Endothelial cell (in vitro differentiated cells): ENCODE results near the gene TMEM30B. TPM values are rescaled to one million over a fixed set of nuclear protein-coding genes. Genes with fewer than 3 reads are reported as not detected.

Experiments used
- DNase-seq: peaks from one replicate; pipeline ENCODE4 v3.0.0; 2021; ENCODE audit warnings: low spot score
- H3K27ac Mint-ChIP-seq: one replicate; pipeline ENCODE4 v1.8.0; 2021; ENCODE audit warnings: mixed read lengths, inconsistent platforms; ENCODE audit not compliant: unreplicated experiment
- H3K27me3 Mint-ChIP-seq: one replicate; pipeline ENCODE4 v1.8.0; 2021; ENCODE audit warnings: mild to moderate bottlenecking, moderate library complexity, mixed read lengths, inconsistent platforms; ENCODE audit not compliant: unreplicated experiment
- H3K36me3 Mint-ChIP-seq: one replicate; pipeline ENCODE4 v1.8.0; 2021; ENCODE audit warnings: mild to moderate bottlenecking, low read depth, mixed read lengths, inconsistent platforms; ENCODE audit not compliant: unreplicated experiment
- H3K4me1 Mint-ChIP-seq: one replicate; pipeline ENCODE4 v1.8.0; 2021; ENCODE audit warnings: mild to moderate bottlenecking, mixed read lengths, inconsistent platforms; ENCODE audit not compliant: unreplicated experiment
- H3K4me3 Mint-ChIP-seq: one replicate; pipeline ENCODE4 v1.8.0; 2021; ENCODE audit warnings: mild to moderate bottlenecking, mixed read lengths, inconsistent platforms; ENCODE audit not compliant: unreplicated experiment
- H3K9me3 Mint-ChIP-seq: one replicate; pipeline ENCODE4 v1.8.0; 2021; ENCODE audit warnings: mixed read lengths, inconsistent platforms; ENCODE audit not compliant: unreplicated experiment
- total RNA-seq: library from RNA; stranded (reverse); fragmentation: NEBNext Ultra II Directional; extraction: Animal tissue kit (Norgen Biotek cat#: 25700); gene quantifications from one replicate; pipeline ENCODE4 v1.2.1, GENCODE V29; 2021; ENCODE audit not compliant: unreplicated experiment
- TF ChIP-seq, protein P1 (sequence below): fragments of 200-600 bp; sonication (generic); IDR thresholded peaks from one replicate; pipeline ENCODE4 v1.5.0; 2021; ENCODE audit warnings: antibody characterized with exemption; ENCODE audit not compliant: unreplicated experiment

The TMEM30B gene
- total RNA-seq, 1 donor from 2014 or later: 0.15 TPM

GRCh38 chr14:61253064-61253738, 27.9 kb downstream of the TMEM30B start:
- Mint-ChIP-seq H3K27me3 (no peaks in the 10 kb centered on the region), H3K36me3 (no peaks in the 10 kb centered on the region), H3K4me3 (no peak overlapping the region), H3K9me3 (no peaks in the 10 kb centered on the region), H3K27ac (no peak overlapping the region), H3K4me1 (no peaks in the 10 kb centered on the region)
- TF ChIP-seq, protein P1, sequence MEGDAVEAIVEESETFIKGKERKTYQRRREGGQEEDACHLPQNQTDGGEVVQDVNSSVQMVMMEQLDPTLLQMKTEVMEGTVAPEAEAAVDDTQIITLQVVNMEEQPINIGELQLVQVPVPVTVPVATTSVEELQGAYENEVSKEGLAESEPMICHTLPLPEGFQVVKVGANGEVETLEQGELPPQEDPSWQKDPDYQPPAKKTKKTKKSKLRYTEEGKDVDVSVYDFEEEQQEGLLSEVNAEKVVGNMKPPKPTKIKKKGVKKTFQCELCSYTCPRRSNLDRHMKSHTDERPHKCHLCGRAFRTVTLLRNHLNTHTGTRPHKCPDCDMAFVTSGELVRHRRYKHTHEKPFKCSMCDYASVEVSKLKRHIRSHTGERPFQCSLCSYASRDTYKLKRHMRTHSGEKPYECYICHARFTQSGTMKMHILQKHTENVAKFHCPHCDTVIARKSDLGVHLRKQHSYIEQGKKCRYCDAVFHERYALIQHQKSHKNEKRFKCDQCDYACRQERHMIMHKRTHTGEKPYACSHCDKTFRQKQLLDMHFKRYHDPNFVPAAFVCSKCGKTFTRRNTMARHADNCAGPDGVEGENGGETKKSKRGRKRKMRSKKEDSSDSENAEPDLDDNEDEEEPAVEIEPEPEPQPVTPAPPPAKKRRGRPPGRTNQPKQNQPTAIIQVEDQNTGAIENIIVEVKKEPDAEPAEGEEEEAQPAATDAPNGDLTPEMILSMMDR: peak; percentile 3
- no peak for DNase-seq

GRCh38 chr14:61252369-61253063, 28.6 kb downstream of the TMEM30B start:
- peak; percentile 71 for DNase-seq
- Mint-ChIP-seq H3K36me3 (no peaks in the 10 kb centered on the region), H3K27ac (no peak overlapping the region), H3K4me3 (no peak overlapping the region), H3K27me3 (no peaks in the 10 kb centered on the region), H3K4me1 (no peaks in the 10 kb centered on the region), H3K9me3 (no peaks in the 10 kb centered on the region)
- TF ChIP-seq, protein P1: peak; percentile 55

DNA sequence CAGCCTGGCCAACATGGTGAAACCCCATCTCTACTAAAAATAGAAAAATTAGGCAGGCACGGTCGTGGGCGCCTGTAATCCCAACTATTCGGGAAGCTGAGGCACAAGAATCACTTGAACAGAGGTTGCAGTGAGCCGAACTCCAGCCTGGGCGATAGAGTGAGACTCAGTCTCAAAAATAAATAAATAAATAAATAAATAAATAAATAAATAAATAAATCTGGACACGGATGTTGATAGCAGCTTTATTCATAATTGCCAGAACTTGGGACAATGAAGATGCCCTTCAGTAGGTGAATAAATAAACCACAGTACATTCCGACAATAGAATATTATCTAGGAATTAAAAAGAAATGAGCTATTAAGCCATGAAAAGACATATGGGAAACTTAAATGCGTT, 31.1 kb downstream of the TMEM30B start:
- no peak for DNase-seq
- H3K4me3 Mint-ChIP-seq: no peak overlapping the region

DNA sequence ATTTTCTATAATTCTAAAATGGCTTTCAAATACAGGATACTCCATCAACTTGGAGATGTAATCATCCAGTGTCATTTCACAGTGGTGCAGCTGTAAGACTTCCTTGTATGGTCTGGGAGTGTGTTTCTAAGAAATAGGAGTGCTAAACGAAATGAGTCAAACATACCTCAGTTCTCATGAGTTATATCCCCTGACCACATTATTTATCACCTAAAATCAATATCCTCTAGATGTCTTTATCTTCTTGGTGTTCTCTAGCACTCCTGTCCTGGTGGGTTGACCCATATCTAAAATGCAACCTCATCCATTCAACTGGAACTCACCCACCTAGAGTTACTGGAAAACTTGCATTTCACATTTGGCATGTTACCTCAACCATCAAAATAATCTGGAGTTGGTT, 33.2 kb downstream of the TMEM30B start:
- no peak for DNase-seq
- TF ChIP-seq, protein P1: no peak
- H3K4me3 Mint-ChIP-seq: no peak overlapping the region
- no peaks in the 10 kb centered on the region for H3K9me3 Mint-ChIP-seq
- H3K4me1 Mint-ChIP-seq: no peaks in the 10 kb centered on the region
- H3K27me3 Mint-ChIP-seq: no peaks in the 10 kb centered on the region
- H3K36me3 Mint-ChIP-seq: no peaks in the 10 kb centered on the region
- H3K27ac Mint-ChIP-seq: no peak overlapping the region

More for the DNA sequence above, 31.1 kb downstream of the TMEM30B start:
- no peaks in the 10 kb centered on the region for H3K4me1 Mint-ChIP-seq
- no peaks in the 10 kb centered on the region for H3K9me3 Mint-ChIP-seq
- H3K27ac Mint-ChIP-seq: no peak overlapping the region
- TF ChIP-seq, protein P1: no peak
- H3K27me3 Mint-ChIP-seq: no peaks in the 10 kb centered on the region
- H3K36me3 Mint-ChIP-seq: no peaks in the 10 kb centered on the region

- no peak for DNase-seq
- Mint-ChIP-seq H3K27ac (no peak overlapping the region), H3K27me3 (no peaks in the 10 kb centered on the region), H3K36me3 (peaks cover 1% of the 10 kb centered on the region), H3K4me3 (no peak overlapping the region), H3K9me3 (no peaks in the 10 kb centered on the region), H3K4me1 (no peaks in the 10 kb centered on the region)
- TF ChIP-seq, protein P1: no peak
Measured at GRCh38 chr14:61246721-61247120, 34.4 kb downstream of the TMEM30B start.
